Stimulated activated CD8-positive, alpha-beta memory T cell treated with anti-CD3 and anti-CD28 coated beads, Interleukin-15, amount 100 ng/mL, for 4 hours (primary cell): ENCODE measurements around the gene BCKDHB.

ENCODE experiments used
- DNase-seq, 2 donors: peaks; one replicate each; pipeline ENCODE4 v3.0.0-alpha.2; 2020; ENCODE audit warnings: low read depth in 2 of 2

Gene BCKDHB

DNA sequence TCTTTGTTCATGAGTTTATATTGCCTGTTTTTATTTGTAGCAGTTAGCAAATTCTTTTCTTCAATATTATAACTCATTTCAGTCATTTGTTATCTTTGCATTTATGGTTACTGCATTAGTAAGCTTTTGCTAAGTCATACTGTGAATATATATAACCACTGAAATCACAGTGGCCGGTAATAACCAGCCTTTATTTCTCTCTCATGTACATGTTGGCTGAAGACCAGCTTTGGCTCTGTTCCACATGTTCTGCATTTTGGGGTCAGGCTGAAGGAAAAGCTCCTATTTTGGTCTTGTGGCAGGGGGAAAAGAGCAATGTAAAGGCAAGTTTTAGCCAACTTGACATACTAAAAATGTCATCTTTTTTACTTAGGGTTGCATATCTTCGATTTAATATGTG lies 276.3 kb downstream of the BCKDHB start:
- no peak for DNase-seq

- DNase-seq = no peak
Measured at GRCh38 chr6:80388507-80388906, 282.0 kb downstream of the BCKDHB start.
